GM18951 (cell line): ENCODE measurements around the gene C1orf122.

Experiments
- POLR2A ChIP-seq: IDR thresholded peaks from 4 replicates; pipeline ENCODE4 v1.6.1; 2011; ENCODE audit warnings: mild to moderate bottlenecking; ENCODE audit not compliant: insufficient read length, insufficient read depth; ENCODE audit errors: extremely low read depth
- in situ Hi-C: fragments of 300-500 bp; cut with MboI; formaldehyde crosslinking; loops from one replicate; pipeline ENCODE4 v1.12.0; 2022; ENCODE audit warnings: low sequenced_read_pairs, mixed read lengths, inconsistent platforms; ENCODE audit not compliant: unreplicated experiment

Gene C1orf122

DNA sequence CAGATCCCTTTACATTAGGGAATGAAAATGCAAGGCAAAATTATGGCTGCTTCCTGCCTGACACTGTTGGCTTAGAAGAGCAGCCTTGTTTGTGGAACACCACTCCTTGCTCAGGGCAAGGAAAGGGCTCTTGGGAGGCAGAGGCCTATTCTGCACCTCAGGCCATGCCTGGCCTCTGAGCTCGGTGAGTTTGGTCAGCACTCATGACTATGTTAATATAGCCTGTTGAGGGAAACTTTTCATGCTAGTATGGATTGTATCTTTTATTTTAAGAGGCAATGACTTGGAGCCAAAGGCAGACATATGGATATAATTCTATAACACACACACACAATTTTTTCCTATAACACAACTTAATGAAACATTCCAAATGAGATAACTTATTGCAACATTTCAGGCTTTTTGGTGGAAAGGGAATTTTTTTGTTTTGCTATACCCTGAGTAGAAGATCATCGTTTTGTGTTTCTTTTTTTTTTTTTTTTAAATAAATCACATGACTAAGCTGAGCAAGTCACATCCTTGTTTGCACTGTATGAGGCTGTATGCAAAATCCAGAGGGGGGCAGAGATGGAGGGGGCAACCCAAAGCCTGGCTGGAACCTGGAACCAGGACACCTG lies 6.0 kb downstream of the C1orf122 start:
- TF ChIP-seq POLR2A = no peak
- in situ Hi-C loops = no loop called here

DNA sequence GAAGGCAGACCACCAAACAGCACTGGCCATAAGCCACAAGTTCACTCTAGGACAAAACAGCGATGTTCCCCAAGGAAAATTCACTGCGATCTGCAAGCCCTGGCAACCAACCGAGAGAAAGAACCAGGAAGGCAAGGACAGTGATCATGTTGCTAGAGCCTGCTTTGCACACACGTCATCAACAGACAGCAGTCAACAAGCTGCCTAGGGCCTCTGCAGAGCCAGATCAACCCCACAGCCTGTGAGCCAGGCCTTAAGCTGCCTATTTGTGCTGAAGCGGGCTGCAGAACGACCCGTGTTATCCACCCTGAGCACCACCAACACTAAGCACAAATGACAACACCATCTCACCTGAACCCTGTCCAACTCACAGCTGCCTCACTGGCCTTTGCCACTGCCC lies 6.7 kb downstream of the C1orf122 start:
- in situ Hi-C loops = no loop called here
- TF ChIP-seq POLR2A = no peak

DNA sequence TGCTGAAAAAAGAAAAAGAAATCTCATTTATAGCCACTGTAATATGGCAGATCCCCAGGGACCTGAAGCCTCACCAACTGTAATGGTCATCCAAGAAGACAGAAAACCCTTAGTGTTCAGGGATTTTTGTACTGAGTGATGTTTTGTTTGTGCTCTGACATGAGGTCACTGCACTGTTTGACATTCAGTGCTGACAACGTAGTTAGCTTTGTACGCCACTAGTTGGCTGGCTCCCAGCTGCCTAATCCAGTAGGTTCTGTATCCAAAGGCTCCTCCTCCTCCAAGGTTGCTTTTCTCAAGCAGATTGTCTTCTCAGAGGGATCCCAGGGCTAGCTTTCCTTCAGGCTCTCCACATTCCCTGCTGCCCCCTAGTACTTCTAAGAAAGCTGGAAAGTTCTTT lies 9.9 kb downstream of the C1orf122 start:
- in situ Hi-C loops = no loop called here
- no peak for TF ChIP-seq POLR2A

DNA sequence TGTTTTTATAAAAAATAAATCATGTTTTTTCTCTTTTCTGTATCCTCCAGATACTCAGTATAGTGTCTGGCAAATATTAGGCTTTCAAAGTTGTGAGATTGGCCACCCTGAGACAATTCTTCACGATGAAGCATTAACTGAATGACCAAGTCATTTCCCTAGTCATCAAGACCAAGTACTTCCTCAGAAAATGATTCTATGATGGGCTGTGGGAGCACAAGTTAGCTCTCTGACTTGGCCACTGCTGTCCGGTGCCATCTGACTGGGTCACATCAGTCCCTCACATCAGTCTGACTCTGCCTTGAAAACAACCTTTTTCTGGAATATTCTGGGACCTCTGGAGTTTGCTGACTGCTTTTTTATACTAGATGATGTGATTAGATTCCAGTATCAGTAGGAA lies 13.9 kb downstream of the C1orf122 start:
- TF ChIP-seq POLR2A = no peak
- in situ Hi-C loops = no loop called here

DNA sequence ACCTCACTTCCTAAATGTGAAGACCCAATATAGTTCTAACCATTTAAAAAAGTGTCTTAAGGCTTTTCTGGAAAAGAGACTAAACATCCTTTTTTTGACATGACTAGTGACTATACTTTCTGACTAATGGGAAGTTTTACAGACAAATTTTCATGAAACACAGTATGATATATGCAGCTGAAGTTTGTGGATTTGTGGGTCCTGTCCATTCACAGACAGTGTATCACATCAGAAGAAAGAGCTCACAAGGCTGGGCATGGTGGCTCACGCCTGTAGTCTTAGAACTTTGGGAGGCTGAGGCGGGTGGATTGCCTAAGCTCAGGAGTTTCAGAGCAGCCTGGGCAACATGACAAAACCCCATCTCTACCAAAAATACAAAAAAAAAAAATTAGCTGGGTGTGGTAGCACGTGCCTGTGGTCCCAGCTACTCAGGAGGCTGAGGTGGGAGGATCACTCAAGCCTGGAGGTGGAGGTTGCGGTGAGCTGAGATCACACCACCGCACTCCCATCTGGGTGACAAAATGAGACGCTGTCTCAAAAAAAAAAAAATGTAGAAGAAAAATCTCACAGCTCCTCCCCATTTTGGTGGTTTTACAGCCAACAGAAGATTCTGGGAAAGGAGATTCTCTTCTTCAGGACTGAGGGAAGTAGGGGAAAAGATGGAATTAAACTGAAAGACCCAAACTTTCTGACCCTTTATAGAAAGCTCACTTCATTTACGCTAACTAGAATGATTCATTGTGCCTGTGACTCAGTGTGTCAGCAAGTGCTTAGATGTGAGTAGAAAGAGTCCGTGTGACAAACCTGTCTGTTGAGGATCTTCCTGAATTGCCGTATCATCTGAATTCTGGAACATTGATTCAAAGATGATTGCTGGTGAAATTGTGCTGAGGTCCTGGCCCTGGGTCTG lies 15.6 kb downstream of the C1orf122 start:
- TF ChIP-seq POLR2A = no peak
- in situ Hi-C loops = no loop called here

DNA sequence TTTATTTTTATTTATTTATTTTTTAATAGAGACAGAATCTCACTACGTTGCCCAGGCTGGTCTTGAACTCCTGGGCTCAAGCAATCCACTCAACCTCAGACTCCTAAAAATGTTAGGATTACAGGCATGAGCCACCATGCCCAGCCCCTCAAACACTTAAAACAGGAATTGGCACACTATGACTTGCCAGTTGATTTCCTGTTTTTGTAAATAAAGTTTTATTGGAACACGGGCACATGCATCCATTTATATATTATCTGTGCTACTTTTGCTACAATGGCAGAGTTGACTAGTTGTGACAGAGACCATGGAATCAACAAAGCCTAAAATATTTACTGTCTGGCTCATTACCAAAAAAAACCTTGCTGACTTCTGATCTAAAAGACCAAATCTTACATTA lies 16.4 kb downstream of the C1orf122 start:
- in situ Hi-C loops = no loop called here
- no peak for TF ChIP-seq POLR2A

DNA sequence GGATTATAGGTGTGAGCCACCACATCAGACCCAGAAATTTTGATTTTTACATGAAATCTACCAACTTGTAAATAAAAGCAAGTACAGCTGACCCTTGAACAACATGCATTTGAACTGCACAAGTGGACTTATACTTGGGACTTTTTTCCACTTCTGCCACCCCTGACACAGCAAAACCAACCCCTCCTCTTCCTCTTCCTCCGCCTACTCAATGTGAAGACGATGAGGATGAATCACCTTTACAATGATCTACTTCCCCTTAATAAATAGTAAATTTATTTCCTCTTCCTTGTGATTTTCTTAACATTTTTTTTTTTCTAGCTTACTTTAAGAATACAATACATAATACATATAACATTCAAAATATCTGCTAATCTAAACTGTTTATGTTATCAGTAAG lies 17.9 kb downstream of the C1orf122 start:
- in situ Hi-C loops = no loop called here
- no peak for TF ChIP-seq POLR2A

DNA sequence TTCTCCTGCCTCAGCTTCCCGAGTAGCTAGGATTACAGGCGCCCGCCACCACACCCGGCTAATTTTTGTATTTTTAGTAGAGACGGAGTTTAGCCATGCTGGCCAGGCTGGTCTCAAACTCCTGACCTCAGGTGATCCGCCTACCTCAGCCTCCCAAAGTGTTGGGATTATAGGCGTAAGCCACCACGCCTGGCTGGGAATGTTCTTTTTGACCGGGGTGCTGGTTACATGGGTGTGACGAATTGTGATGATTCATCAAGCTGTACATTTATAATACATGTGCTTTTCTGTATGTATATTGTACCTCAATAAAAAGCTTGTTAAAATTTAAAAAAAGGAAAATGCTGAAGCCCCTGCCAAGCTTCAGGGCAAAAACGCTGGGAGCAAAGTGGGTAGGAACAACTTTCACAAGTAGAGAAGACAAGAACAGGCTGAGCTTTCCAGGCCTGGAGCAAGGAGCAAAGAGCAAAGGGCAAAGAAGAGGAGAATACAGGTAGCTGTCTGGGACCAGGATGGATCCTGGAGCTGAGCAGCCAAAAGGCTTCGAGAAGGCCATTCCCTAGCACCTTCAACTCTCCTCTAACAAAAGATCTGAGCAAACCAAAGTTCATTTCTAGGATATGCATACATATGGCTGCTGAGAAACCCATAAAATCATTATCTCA lies 21.0 kb downstream of the C1orf122 start:
- no peak for TF ChIP-seq POLR2A
- in situ Hi-C loops = no loop called here

DNA sequence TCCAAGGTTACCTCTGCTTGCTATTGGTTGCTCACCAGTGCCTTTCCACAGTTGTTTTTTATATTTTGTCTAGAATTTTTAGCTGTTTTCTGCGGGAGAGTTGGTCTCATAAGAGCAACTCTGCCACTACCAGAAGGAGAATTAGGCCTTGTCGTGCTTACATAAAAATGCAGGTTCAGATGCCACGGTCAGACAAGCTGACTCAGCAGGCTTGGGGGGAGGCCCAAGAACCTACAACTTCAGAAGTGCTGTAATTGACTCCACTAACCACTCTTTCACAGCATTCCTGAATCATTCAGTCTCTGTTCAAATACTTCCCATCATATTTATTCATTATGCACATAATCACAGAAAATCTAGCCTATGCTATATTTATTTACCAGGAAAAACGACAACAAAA lies 23.5 kb downstream of the C1orf122 start:
- TF ChIP-seq POLR2A = no peak
- in situ Hi-C loops = no loop called here

DNA sequence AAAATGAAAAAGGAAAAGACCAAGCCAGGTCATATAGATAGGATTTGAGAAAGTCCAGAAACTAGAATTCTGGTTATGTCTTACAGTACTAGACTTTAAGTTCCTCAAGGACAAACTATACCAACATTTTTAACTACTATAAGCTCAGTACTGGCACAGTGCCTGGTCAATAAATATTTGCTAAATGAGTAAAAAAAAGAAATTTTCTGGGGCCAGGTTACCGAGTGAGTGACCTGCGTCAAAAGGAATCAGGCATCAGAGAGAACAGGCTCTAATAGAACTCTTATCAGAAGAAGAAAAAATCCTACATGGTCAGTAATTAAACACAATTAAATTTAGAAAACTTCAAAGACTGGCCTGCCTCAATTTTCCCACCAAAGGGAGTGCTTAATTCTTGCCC lies 24.2 kb downstream of the C1orf122 start:
- in situ Hi-C loops = no loop called here
- no peak for TF ChIP-seq POLR2A

DNA sequence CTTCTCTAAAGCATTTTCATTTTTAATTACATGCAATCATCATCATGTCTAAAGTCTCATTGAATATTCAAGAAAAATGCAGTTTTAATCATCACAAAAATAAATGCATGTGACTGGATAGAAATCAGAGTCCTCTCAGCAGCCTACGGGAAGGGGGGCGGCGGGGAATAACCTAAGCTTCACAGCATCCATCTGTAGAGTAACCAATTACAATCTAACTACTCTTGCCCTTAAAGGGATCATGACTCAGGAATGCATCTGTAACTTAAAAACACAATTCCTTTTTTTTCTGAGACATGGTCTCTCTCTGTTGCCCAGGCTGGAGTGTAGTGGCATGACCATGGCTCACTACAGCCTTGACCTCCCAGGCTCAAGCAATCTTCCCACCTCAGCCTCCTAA lies 29.2 kb downstream of the C1orf122 start:
- TF ChIP-seq POLR2A = no peak
- in situ Hi-C loops = no loop called here

DNA sequence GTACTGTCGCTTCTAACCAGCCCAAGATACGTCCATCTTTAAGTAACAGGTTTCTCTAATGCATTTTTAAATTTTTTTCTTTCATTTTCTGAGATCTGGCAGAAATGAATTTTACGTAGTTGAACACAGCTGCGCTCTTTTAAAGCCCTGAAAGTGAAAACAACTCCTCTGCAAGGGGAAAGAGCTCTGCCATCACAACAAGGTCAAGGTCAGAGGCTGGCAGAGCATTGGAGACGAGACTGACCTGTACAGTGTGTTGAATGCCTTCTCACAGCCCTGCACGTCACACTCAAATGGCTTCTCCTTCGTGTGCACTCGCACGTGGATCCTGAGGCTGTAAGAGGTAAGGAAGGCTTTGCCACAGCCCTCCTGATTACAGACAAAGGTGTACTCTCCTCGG lies 32.1 kb downstream of the C1orf122 start:
- no peak for TF ChIP-seq POLR2A
- in situ Hi-C loops = no loop called here

DNA sequence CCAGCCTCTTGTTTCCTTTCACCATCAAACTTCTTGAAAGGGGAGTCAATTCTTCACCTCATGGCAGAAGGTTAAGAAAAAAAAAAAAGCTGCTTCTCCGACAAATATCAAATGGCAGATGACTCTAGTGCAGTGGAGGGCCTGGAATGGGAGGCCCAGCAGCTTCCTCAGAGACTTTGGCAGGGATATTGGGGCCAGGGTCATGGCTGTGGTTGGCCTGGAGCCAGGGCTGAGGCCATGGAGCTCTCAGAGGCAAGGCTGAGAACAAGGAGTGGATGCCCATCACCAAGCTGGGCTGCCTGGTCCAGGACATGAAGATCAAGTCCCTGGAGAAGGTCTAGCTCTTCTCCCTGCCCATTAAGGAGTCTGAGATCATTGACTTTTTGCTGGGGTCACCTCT lies 33.1 kb downstream of the C1orf122 start:
- in situ Hi-C loops = no loop called here

DNA sequence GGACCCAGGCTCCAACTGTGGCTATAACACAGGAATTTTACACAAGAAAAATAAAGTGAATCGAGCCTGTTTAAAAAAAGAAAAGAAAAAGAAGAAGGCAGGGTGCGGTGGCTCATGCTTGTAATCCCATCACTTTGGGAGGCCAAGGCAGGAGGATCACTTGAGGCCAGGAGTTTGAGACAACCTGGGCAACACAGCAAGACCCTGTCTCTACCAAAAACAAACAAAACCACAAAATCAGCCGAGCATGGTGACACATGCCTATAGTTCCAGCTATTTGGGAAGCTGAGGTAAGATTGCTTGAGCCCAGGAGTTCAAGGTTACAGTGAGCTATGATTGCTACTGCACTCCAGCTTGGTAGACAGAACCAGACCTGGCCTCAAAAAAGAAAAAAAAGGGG lies 34.1 kb downstream of the C1orf122 start:
- TF ChIP-seq POLR2A = no peak
- in situ Hi-C loops = no loop called here

More for the DNA sequence above, 33.1 kb downstream of the C1orf122 start:
- no peak for TF ChIP-seq POLR2A
